ENCODE results near the gene RIC3. TPM values are rescaled to one million over a fixed set of nuclear protein-coding genes. Genes with fewer than 3 reads are reported as not detected.

Gene RIC3
- total RNA-seq, 4 donors from 2014 or later = 11.8 to 28.2 (median 18.9) TPM

GRCh38 chr11:8105133-8105532, 63.7 kb downstream of the RIC3 start:
- Histone ChIP-seq H3K9me3 (no peaks in the 10 kb centered on the region), H3K4me1 (no peaks in the 10 kb centered on the region), H3K36me3 (peaks cover 0 to 77% (median 0%) of the 10 kb centered on the region in 3 donors), H3K27ac (no peak overlapping the region), H3K27me3 (no peaks in the 10 kb centered on the region), H3K4me3 (no peak overlapping the region)
- WGBS, 2 donors = 94 to 98% methylated on average over 4 of the region's 4 CpGs
- DNase-seq (ENCODE audit: low spot score in 2 of 2) = no peak
- TF ChIP-seq, protein P1, sequence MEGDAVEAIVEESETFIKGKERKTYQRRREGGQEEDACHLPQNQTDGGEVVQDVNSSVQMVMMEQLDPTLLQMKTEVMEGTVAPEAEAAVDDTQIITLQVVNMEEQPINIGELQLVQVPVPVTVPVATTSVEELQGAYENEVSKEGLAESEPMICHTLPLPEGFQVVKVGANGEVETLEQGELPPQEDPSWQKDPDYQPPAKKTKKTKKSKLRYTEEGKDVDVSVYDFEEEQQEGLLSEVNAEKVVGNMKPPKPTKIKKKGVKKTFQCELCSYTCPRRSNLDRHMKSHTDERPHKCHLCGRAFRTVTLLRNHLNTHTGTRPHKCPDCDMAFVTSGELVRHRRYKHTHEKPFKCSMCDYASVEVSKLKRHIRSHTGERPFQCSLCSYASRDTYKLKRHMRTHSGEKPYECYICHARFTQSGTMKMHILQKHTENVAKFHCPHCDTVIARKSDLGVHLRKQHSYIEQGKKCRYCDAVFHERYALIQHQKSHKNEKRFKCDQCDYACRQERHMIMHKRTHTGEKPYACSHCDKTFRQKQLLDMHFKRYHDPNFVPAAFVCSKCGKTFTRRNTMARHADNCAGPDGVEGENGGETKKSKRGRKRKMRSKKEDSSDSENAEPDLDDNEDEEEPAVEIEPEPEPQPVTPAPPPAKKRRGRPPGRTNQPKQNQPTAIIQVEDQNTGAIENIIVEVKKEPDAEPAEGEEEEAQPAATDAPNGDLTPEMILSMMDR (IDR thresholded peaks at IDR 0.05) = no peak
- TF ChIP-seq EP300 (IDR thresholded peaks at IDR 0.05) = no peak
- no peak for TF ChIP-seq POLR2A (IDR thresholded peaks at IDR 0.05)

DNA sequence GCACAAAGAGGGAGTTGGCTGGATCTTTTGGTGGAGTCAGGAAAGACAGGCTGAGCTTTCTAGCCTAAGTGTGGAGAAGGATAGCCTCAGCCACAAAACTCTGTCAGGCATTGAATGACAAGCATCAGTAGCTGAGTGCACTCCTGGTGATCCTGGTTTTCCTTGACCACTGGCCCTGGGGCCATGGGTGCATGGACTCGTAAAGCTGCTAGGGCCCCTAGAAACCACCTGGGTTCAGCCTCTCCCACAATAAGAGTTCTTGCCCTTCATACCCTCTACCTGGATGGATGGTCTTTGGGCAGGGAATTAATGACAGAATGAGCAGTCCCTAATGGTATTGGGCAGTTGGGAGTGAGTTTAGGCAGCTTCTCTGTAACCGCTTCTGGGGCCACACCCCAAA, 64.9 kb downstream of the RIC3 start:
- WGBS, 2 donors = 95 to 96% methylated on average over 2 of the region's 2 CpGs
- H3K27me3 ChIP-seq = no peaks in the 10 kb centered on the region
- peaks cover 0 to 82% (median 0%) of the 10 kb centered on the region in 3 donors for H3K36me3 ChIP-seq
- no peaks in the 10 kb centered on the region for H3K4me1 ChIP-seq
- TF ChIP-seq, protein P1 (IDR thresholded peaks at IDR 0.05) = no peak
- no peak for TF ChIP-seq POLR2A (IDR thresholded peaks at IDR 0.05)
- TF ChIP-seq EP300 (IDR thresholded peaks at IDR 0.05) = no peak
- H3K4me3 ChIP-seq = no peak overlapping the region
- DNase-seq (ENCODE audit: low spot score in 2 of 2) = no peak
- no peaks in the 10 kb centered on the region for H3K9me3 ChIP-seq
- H3K27ac ChIP-seq = no peak overlapping the region

DNA sequence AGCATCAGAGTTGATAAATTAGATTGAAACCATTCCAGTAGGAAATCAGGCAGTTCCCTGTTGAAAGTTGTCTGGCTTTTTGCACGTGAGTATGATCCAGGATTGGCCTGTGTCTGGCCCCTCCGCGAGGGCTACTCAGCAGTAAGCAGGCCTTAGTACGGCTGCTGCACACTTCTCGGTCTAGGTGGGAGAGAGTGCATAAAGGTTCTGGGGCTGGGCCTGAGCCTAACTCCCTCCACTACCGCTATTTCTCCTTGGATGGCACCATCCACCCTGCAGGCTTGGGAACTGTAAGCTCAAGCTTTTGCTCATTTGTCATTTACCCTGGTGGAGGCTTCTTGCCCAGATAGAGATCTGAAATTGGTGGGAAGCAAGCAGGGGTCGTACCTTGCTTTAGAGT, 65.9 kb downstream of the RIC3 start:
- H3K27ac ChIP-seq = no peak overlapping the region
- H3K36me3 ChIP-seq = peaks cover 0 to 90% (median 0%) of the 10 kb centered on the region in 3 donors
- H3K4me1 ChIP-seq = no peaks in the 10 kb centered on the region
- H3K27me3 ChIP-seq = no peaks in the 10 kb centered on the region
- 86 to 92% methylated on average over 7 of the region's 7 CpGs for WGBS, 2 donors
- no peak overlapping the region for H3K4me3 ChIP-seq
- no peaks in the 10 kb centered on the region for H3K9me3 ChIP-seq
- TF ChIP-seq POLR2A (IDR thresholded peaks at IDR 0.05) (no peak), EP300 (IDR thresholded peaks at IDR 0.05) (no peak)
- TF ChIP-seq, protein P1 (IDR thresholded peaks at IDR 0.05) = no peak
- no peak for DNase-seq (ENCODE audit: low spot score in 2 of 2)

DNA sequence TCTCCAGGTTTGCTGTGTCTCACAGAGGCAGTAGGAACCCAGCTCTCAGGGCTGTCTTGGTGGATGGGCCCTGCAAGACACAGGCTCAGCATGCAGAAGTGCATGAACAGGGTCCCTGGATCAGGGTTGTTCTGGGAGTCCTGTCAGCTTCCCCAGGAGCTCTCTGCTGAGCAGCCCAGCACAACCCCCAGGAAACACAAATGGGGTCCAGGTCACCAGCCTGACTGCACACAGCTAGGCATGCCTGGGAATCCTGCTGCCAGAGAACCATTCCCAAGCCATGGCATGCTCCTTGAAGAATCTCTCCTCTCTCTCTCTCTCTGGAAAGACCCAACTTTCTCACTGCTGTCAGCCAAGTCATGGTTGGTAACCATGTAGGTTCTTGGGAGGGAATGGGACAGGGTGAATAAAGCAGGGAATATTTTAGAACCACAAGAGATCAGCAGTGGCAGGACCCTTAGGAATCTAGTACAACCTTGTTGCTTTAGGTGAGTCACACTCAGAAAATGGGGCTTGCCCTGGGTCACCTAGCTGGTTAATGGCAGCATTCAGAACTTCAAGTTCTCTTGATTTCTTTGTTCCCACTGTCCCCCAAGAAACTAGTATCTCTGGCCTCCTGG, 66.4 kb downstream of the RIC3 start:
- Histone ChIP-seq H3K27ac (no peak overlapping the region), H3K27me3 (no peaks in the 10 kb centered on the region), H3K4me3 (no peak overlapping the region), H3K36me3 (peaks cover 0 to 90% (median 0%) of the 10 kb centered on the region in 3 donors), H3K4me1 (no peaks in the 10 kb centered on the region), H3K9me3 (no peaks in the 10 kb centered on the region)
- DNase-seq (ENCODE audit: low spot score in 2 of 2) = peak in 1 of 2 donors; percentile 1
- TF ChIP-seq EP300 (IDR thresholded peaks at IDR 0.05) (no peak), POLR2A (IDR thresholded peaks at IDR 0.05) (no peak)
- TF ChIP-seq, protein P1 (IDR thresholded peaks at IDR 0.05) = no peak

- H3K27ac ChIP-seq = no peak overlapping the region
- H3K9me3 ChIP-seq = no peaks in the 10 kb centered on the region
- TF ChIP-seq EP300 (IDR thresholded peaks at IDR 0.05) (no peak), POLR2A (IDR thresholded peaks at IDR 0.05) (no peak)
- TF ChIP-seq, protein P1 (IDR thresholded peaks at IDR 0.05) = no peak
- H3K27me3 ChIP-seq = no peaks in the 10 kb centered on the region
- DNase-seq (ENCODE audit: low spot score in 2 of 2) = peak in 1 of 2 donors; percentile 1
- 95 to 96% methylated on average over 11 of the region's 11 CpGs for WGBS, 2 donors
- H3K36me3 ChIP-seq = peaks cover 0 to 89% (median 0%) of the 10 kb centered on the region in 3 donors
- no peaks in the 10 kb centered on the region for H3K4me1 ChIP-seq
- no peak overlapping the region for H3K4me3 ChIP-seq
Measured at GRCh38 chr11:8101421-8101820, 67.4 kb downstream of the RIC3 start.

Data from tibial nerve (tissue), 4 donors.